HG02642 (cell line): ENCODE measurements around the gene NDUFB11.

ENCODE experiments used
- ATAC-seq: cut with Tn5 transposase; IDR thresholded peaks from one replicate; pipeline ENCODE4 v1.9.1; 2021; ENCODE audit warnings: mild to moderate bottlenecking; ENCODE audit not compliant: unreplicated experiment, poor library complexity

Gene NDUFB11

DNA sequence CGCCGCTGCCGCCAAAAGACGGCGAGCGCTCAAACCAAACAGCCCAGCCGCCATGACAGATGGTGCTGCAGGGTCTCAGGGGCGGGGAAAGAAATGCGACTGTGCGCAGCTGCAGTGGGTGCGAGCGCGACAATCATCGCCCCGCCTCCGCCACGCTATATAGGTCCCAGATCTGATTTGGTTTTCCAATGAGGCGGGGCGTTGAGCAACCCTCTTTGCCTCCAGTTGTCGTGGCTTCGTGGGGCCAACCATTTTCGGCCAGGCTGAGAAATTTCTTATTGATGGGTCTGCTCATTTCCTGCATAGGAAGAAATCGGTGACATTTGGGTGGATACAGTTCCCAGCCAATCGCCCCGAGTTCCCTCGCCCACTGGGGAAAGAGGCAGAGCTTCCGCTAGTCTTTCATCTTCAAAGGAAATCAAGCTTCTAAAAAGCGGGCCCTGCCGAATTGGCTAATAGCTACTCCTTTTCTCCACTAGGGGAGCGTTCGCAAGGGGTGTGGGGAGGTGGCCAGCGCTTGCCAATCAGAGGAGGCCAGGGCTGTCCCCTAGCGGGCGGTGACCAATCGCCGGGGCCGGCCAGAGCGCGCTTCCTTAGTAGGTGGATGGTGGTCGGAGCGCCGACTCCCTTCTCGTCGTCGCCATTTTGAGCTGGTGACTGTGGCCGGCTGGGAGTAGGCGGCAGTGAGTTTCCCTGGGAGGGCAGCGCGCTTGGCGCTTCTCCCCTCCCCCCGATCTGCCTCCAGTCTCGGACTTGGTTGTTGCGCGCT, at the start of gene NDUFB11, which contains the start of gene RBM10:
NDUFB11 (minus strand) TSS at position 77 of the 769 bp plus-strand sequence; CDS start at position 54, 23 bp downstream.
RBM10 (plus strand) TSS at position 596 of the 769 bp plus-strand sequence. CDS start 2,261 bp downstream, outside the sequence.
- ATAC-seq, result peak; percentile 94

DNA sequence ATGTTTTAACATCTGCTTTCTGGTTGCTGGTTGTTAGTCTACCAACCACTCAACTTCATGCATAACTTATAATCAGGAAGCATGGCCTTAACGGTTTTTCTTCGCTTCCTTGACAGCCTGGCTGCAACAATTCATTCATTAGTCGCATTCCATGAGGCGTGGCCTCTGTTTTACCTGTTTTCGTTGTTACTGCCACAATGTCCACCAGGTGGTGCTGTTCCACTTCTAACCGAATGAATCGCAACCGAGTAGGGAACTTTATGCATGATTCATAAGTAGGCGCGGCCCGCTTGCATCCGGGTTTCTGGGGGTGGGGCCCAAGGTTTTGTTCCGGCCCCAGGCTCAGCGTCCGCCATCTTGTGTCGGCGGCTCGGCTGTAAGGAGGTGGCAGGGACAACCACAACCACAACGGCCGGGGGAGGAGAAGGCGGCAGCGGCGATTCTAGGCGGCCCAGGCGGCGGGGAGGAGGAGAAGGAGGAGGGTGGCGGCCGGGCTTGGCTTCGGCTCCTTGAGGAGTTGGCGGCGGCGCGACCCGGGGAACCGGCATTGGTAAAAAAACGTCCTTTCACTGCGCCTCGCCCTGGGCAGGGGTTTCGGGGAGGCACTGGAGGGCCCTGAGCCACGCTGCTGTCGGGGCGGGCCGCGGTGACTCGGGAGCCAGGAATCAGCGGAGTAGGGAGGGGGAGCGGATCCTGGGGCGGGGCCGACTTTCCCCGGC, 49.1 kb upstream of the NDUFB11 start, which contains the start of gene UBA1:
UBA1 (plus strand) TSS at position 355 of the 719 bp plus-strand sequence. CDS start 4,974 bp downstream, outside the sequence.
- ATAC-seq, result peak; percentile 66

DNA sequence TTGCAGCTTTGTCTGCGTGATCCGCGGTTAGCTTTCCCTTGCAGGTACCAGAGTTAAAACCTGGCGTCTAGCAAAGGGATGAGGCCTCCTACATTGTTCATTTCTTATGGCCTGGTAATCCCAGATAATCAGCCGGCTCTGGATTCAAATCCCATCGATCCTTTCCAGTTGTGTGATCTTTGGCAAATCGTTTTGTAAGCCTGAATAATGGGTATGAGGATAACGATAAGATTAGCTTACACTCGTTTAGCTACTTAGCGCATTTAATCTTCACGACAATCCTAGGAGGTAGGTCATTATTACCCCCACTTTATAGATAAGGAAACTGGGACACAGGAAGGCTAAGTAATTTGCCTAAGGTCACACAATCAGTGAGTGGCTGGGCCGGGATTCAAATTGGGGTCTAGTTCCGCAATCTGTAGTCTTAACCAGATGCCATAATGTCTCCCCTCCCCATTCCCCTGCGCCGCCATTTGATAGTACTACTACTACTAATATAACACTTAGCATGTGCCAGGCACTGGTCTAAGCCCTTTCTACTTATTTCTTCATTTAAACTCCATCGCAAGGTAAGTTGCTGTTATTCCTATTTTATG, 47.4 kb upstream of the NDUFB11 start:
- ATAC-seq, result no peak

DNA sequence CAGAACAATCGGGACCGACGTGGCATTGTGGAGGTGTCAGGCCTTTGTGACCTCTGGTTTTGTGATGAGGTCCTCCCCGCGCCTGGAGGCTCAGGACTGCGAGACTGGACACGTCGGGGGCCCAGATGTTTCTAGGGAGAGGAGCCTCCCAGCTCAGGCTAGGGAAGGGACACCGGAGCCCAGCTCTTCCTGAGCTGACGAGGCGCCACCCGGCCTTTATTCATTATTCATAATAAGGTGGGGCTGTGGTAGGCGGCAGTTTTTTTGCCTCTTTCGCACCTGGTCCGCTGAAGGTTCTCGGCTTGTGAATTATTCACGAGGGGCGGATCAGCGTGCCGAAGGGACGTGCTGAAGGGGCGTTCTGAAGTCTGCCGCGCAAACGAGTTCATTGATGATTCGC, 46.8 kb upstream of the NDUFB11 start:
- no peak for ATAC-seq

DNA sequence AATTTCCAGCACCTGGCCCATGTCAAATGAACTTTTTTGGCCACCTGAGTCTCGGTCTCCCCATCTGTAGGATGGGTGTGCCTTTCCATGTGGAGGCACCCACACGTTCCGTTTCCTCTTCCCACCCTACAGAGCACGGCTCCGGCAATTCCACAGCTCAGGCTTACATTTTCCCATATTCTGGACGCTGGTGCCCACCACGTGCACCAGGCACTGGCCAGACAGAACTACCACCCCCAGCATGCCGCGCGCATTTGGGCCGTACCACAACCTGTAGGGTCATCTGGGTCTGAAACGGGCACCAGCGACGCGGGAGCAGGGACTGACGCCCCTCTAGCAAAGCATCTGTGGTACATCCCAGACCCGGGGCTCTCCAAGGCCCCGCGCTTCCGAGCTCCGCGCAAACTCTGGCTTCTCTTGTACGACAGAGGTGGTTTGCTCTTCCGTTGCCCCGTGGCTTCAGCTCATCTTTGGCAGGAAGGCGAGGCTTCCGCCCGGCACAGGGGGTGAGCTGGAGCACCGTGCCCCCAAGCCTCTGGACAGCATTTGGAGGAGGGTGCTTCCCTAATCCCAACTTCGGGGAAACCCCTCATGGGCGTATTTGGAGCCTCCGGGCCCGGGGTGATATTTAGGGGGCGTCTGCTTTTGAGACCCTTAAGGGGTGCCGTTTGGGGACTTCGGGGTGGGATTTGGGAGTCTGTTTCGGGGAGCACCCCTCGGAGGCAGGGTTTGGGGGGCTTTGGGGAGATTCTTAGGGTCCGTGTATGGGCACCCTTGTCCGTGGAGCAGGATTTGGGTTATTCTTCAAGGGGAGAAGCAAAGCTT, 46.2 kb upstream of the NDUFB11 start:
- peak; percentile 67 for ATAC-seq

DNA sequence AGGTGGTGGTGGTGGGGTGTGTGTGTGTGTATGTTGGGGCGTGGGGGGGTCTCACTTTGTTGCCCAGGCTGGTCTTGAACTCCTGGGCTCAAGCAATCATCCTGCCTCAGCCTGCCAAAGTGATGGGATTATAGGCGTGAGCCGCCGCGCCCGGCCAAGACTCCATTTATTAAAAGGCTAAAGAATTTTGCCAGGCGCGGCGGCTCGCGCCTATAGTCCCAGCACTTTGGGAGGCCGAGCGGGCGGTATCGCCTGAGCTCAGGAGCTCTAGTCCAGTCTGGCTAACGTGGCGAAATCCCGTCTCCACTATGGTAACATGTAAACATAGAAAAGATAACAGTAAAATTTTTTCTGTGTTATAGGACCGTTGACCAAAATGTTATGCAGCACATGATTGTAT, 45.4 kb upstream of the NDUFB11 start:
- no peak for ATAC-seq

DNA sequence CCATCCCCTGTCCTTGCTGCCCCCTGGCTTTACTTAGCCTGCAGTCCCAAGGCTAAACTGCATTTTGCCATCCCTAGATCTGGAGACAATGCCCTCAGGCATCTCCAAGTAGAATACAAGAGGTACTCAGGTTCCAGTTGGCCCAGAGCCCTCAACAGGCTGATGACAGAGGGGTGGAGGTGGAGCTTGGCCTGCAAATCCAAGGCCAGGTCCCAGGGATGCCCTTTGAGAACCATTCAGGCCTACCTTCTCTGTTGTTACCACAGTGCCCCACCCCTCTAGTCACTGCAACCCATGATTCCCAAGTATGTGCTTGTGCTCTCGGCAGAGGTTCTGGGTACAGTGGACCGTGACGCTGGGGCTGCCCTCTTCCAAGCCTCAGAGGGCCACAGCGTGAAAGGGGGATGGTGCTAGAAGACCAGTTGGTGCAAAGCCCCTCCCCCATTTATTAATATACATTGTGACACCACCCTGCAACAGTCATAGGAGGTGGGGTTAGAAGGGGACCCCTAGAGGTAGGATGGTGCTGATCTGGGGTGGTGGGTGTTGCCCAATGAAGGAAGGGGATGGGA, 42.7 kb upstream of the NDUFB11 start:
- ATAC-seq, result no peak

DNA sequence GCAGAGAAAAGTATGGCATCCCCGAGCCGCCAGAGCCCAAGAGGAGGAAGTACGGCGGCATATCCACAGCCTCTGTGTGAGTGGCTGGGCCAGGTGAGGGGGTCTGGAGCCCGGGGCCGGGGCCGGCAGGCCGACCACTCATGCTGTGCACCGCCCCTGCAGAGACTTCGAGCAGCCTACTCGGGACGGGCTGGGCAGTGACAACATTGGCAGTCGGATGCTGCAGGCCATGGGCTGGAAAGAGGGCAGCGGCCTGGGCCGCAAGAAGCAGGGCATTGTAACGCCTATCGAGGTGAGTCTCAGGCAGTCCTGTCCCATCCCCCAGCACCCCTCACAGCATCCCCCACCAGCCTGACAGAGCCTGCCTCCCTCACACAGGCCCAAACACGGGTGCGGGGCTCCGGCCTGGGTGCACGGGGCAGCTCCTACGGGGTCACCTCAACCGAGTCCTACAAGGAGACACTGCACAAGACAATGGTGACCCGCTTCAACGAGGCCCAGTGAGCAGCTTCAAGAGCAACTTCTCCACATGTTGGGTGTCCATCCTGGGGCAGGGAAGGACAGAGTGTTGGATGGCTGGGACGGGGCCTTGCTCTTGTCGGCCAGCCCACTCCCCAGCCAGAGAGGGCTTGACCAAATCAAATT, 41.7 kb upstream of the NDUFB11 start:
- no peak for ATAC-seq

DNA sequence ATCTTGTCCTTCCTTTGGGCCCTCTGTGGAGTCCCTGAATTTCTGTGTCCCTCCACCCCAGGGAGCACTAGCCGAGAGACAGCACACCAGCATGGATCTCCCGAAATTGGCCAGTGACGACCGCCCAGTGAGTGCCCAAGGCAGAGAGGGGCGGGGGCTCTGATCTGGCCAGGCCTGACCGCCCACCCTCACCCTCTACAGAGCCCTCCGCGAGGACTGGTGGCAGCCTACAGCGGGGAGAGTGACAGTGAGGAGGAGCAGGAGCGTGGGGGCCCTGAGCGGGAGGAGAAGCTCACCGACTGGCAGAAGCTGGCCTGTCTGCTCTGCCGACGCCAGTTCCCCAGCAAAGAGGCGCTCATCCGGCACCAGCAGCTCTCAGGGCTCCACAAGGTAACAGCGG, 40.7 kb upstream of the NDUFB11 start:
- ATAC-seq, result no peak

DNA sequence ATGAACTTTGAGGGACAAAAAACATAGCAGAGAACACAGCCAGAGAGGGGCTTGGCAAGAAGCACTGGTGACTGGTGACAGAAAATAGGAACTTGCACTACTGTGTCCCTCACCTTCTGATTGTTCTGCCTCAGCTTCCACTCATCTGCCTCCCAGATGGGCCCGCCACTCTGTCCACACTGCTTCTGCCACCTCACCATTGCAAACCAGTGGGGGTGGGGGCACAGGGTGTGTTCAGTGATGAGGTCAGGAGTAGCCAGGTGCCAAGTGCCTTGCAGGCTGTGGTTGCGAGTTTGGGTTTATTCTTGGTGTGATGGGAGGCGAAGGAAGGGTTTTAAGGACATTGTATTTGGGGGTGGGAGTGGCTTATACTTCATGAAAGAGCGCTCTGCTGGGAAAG, 40.0 kb upstream of the NDUFB11 start:
- ATAC-seq, result no peak

DNA sequence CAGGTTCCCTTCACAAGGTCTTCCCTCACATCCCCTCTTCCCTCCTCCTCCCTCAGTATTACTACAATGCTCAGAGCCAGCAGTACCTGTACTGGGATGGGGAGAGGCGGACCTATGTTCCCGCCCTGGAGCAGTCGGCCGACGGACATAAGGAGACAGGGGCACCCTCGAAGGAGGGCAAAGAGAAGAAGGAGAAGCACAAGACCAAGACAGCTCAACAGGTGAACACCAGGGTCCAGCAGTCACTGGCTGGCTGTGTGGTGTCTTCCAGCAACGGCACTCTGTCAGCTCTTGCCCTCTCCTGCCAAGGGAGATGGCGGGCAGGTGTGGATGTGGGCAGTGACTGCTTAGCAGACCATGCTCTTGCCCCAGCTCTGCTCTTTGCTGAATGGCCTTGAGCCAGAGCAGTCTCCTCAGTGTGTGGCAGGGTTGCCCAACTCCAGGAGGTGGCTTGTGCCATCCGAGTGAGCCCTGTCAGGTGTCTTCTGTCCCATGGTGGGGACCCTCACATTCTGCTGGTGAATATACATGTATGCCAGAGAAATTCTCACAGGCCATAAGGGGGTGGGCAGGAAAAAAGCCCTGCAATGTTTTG, 37.7 kb upstream of the NDUFB11 start:
- no peak for ATAC-seq

DNA sequence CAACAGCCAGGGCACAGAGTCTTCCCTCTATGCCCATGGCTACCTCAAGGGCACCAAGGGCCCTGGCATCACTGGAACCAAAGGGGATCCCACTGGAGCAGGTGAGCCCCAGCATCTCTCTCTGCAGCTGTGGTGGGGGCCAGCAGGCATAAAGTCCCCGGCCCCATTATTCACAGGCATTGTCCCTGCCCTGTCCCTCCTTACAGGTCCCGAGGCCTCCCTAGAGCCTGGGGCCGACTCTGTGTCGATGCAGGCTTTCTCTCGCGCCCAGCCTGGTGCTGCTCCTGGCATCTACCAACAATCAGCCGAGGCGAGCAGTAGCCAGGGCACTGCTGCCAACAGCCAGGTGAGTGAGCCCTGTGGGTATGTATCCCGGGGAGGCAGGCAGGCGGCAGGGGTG, 36.8 kb upstream of the NDUFB11 start:
- no peak for ATAC-seq

DNA sequence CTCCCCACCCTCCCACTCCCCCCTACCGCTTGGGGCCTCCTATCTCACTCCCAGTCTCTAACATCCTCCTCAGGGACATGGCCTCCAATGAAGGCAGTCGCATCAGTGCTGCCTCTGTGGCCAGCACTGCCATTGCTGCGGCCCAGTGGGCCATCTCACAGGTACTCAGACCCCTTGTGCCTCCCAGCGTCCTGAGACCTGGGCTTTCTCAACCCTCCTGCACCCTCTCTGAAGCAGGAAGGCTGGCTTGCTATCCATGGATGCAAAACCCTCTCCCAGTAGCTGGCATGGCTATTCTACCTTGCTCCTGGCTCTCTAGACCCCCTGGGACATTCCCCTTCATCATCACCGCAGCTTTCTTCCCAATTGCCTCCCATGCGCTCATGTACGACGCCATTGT, 35.8 kb upstream of the NDUFB11 start:
- no peak for ATAC-seq

DNA sequence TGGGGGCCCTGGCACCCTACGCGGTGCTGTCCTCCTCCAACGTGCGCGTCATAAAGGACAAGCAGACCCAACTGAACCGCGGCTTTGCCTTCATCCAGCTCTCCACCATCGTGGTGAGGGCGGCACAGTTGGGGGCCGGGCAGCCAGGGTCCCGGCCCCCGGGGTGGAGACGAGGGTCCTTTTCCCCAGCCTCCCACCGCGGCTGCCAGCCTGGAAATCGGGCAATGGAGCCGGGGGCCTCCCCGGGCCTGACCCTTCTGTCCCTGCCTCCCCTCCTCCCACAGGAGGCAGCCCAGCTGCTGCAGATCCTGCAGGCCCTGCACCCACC, 35.4 kb upstream of the NDUFB11 start:
- ATAC-seq, result no peak

DNA sequence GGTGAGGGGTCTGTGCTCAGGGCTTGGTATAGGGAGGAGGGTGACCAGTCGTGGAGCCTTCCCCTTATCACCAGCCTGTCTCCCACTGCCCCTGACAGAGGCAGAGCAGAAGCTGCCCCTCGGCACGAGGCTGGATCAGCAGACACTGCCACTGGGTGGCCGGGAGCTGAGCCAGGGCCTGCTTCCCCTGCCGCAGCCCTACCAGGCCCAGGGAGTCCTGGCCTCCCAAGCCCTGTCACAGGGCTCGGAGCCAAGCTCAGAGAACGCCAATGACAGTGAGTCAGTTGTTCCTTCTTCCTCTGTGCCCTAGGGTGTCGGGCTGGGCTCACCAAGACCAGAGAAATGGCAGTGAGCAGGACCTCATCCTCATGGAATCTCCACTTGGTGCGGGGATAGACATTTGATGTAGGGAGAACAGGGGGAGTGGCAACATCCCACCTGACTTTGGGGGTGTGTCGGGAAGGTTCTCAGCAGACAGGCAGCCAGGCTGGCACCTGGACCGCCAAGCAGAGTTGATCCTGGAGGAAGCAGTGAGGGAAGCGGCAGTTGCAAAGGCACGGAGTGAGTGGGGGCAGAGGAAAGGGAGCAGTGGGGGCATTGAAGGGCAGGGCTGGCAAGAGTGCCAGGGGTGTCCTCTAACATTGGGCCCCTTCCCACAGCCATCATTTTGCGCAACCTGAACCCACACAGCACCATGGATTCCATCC, 34.9 kb upstream of the NDUFB11 start:
- ATAC-seq, result no peak

DNA sequence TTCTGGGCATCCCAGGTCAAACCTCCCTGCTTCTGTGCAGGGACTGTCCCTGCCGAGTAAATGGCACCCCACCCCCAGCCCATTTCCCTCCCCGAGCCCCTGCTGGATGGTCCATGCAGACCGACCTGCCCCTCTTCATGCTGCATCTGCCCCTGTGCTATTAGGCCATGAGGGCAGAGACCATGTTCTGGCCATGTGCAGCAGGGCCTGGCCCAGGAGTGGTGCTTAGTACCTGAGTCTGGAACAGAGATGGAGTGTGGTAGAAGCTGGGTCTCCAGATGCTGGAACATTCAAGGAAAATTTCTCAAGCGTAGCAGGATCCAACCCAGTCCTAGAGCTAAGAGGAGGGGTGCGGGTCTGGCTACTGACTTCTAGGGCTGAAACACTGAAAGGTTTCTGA, 33.8 kb upstream of the NDUFB11 start:
- ATAC-seq, result no peak

DNA sequence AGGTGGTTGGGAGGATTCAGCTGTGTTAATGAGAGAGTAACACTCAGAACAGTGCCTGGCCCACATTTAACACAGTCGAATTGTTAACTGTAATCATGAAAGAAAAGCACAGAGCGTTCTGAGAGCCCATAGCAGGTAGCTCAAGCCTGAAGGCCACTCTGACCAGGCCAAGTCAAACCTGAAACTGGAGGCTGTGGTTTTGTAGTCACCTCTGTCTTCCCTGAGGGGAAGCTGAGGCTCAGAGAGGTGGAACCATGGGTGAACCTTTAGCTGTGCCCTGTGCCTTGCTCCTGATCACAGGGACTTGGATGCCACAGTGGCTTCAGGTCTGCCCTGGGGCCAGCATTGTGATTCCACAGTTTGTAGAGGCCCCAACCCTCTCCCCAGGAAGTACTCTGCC, 32.6 kb upstream of the NDUFB11 start:
- ATAC-seq, result no peak

DNA sequence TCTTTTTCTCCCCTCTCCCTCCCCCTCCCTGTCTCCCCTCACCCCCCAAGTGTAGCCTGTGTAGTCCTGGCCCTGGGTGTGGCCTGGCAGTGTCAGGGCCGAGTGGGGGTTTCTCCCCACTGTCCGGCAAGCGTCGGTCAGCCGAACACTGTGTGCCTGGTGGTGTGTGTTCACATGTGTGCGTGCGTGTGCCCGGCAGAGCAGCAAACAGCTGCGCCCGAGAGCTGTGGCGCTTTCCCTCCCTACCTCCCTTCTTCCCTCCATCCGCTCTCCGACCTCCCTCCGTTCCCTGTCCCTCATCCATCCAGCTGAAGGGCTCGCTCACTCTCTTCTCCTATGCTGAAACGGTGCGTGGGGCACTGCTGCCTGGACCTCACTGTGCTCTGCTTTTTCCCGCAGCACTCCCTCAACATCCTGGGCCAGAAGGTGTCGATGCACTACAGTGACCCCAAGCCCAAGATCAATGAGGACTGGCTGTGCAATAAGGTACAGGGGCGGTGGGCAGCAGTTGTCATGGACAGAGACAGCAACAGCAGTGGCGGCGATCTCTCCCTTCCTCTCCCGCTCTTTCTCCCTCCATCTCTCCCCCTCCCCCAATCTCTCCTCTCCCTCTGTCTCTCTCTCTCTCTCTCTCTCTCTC, 31.7 kb upstream of the NDUFB11 start:
- ATAC-seq, result no peak
